ENCODE data around the gene ZNF784. TPM values are rescaled to one million over a fixed set of nuclear protein-coding genes. Genes with fewer than 3 reads are reported as not detected.

Gene ZNF784
- total and polyA plus RNA-seq, 2 of the 13 experiments (the other 11 are each of a cell fraction or from before 2014, with no cell fraction given): 4.1 to 4.2 TPM

- TF ChIP-seq POGK (CRISPR knock-in tag; conservative IDR thresholded peaks at IDR 0.05) (no peak), KDM6A (CRISPR knock-in tag; IDR thresholded peaks at IDR 0.05; ENCODE audit: low read depth) (no peak), ZNF687 (CRISPR knock-in tag; IDR thresholded peaks at IDR 0.05) (peak; percentile 58), PITX1 (CRISPR knock-in tag; IDR thresholded peaks at IDR 0.05) (peak; percentile 47; the same call in 1 of the 2 replicates), SALL2 (CRISPR knock-in tag; IDR thresholded peaks at IDR 0.05) (peak; percentile 58; the same call in 1 of the 2 replicates), SAP130 (CRISPR knock-in tag; IDR thresholded peaks at IDR 0.05; ENCODE audit: low read depth) (peak; percentile 8; the same call in 1 of the 2 replicates), KDM3A (CRISPR knock-in tag; IDR thresholded peaks at IDR 0.05; ENCODE audit: low read depth) (no peak), THAP9 (CRISPR knock-in tag; IDR thresholded peaks at IDR 0.05; ENCODE audit: borderline replicate concordance) (0 out of 2 replicates have a peak, but pooled peaks have one; percentile 33), MAFF (IDR thresholded peaks at IDR 0.05; ENCODE audit: low read depth, low read length) (no peak), ZNF552 (CRISPR knock-in tag; IDR thresholded peaks at IDR 0.05; ENCODE audit: borderline replicate concordance) (no peak), ZBTB7A (CRISPR knock-in tag; IDR thresholded peaks at IDR 0.05) (peak; percentile 24; the same call in 1 of the 2 replicates), AKAP8 (CRISPR knock-in tag; IDR thresholded peaks at IDR 0.05) (0 out of 2 replicates have a peak, but pooled peaks have one; percentile 67), KDM4B (CRISPR knock-in tag; IDR thresholded peaks at IDR 0.05) (no peak), ZNF672 (CRISPR knock-in tag; IDR thresholded peaks at IDR 0.05) (no peak), HHEX (CRISPR knock-in tag; IDR thresholded peaks at IDR 0.05) (no peak), CREBL2 (CRISPR knock-in tag; IDR thresholded peaks at IDR 0.05; ENCODE audit: borderline replicate concordance) (no peak), ARID5B (CRISPR knock-in tag; IDR thresholded peaks at IDR 0.05) (peak; percentile 35; the same call in 1 of the 2 replicates)
Observed at GRCh38 chr19:55585658-55586339, 38.6 kb downstream of the ZNF784 start (continued).

Data from HepG2 (cell line).